Heart left ventricle (tissue), 16 donors: ENCODE results near the gene MAML2. TPM values are rescaled to one million over a fixed set of nuclear protein-coding genes. Genes with fewer than 3 reads are reported as not detected.

Experiments used
- ATAC-seq, 4 donors: fragments of 200-7000 bp; cut with Tn5 transposase; one replicate each; pipeline ENCODE4 v1.9.1; 2020 to 2022; ENCODE audit warnings: moderate library complexity in 4 of 4, mild to moderate bottlenecking in 3 of 4, moderate number of reproducible peaks in 1 of 4
- DNase-seq, 5 donors: peaks; one replicate each; pipeline ENCODE4 v3.0.0-alpha.2; 2020
- H3K27ac ChIP-seq, 12 donors: fragments of 200-600 bp; sonication (generic) in 4 of 12; one replicate each; pipeline versions ENCODE4 v1.5.0 to v1.8.0; 2016 to 2022; ENCODE audit warnings: mild to moderate bottlenecking in 2 of 12
- H3K27me3 ChIP-seq, 9 donors: fragments of 200-600 bp; sonication (generic) in 2 of 9; one replicate each; pipeline versions ENCODE4 v1.5.1 to v1.8.0; 2016 to 2022; ENCODE audit warnings: mild to moderate bottlenecking in 3 of 9
- H3K36me3 ChIP-seq, 9 donors: fragments of 200-600 bp; sonication (generic) in 2 of 9; one replicate each; pipeline versions ENCODE4 v1.5.0 to v1.8.0; 2018 to 2022; ENCODE audit warnings: mild to moderate bottlenecking in 2 of 9
- H3K4me1 ChIP-seq, 12 donors: fragments of 200-600 bp; sonication (generic) in 4 of 12; one replicate each; pipeline versions ENCODE4 v1.5.0 to v1.8.0; 2016 to 2022; ENCODE audit warnings: mild to moderate bottlenecking in 3 of 12
- H3K4me3 ChIP-seq, 12 donors: fragments of 200-600 bp; sonication (generic) in 4 of 12; one replicate each; pipeline versions ENCODE4 v1.5.0 to v1.8.0; 2017 to 2022; ENCODE audit warnings: mild to moderate bottlenecking in 9 of 12, moderate library complexity in 4 of 12
- H3K9me3 ChIP-seq, 12 donors: fragments of 200-600 bp; sonication (generic) in 4 of 12; one replicate each; pipeline versions ENCODE4 v1.5.0 to v1.8.0; 2016 to 2022; ENCODE audit warnings: mild to moderate bottlenecking in 1 of 12
- CTCF ChIP-seq, 12 donors: fragments of 200-600 bp; sonication (generic) in 4 of 12; IDR thresholded peaks; one replicate each; pipeline versions ENCODE4 v1.5.0 to v1.8.0; 2018 to 2022; ENCODE audit warnings: antibody characterized with exemption in 12 of 12, mild to moderate bottlenecking in 5 of 12
- POLR2A ChIP-seq, 2 donors: fragments of 450-650 bp; IDR thresholded peaks; one replicate each; pipeline ENCODE4 v1.6.1; 2017; ENCODE audit warnings: antibody characterized with exemption in 2 of 2, mild to moderate bottlenecking in 2 of 2, moderate library complexity in 2 of 2
- WGBS, 4 donors: extraction: QIAGEN DNeasy Blood & Tissue Kit in 2 of 4; methylation state at CpG; one replicate each; pipeline versions ENCODE4 v1.1.5 to v1.1.7; 2013 to 2018; 5-methylcytosine and 5-hydroxymethylcytosine counted together
- intact Hi-C, 10 donors: fragments of 100-400 bp; cut with DNase I; formaldehyde crosslinking; loops; one replicate each; pipeline versions ENCODE4 v1.11.1 to v1.14.2; 2022
- polyA plus RNA-seq, 2 donors: library from polyadenylated mRNA; stranded (reverse); fragments of 200-250 nt; gene quantifications; one replicate each; pipeline ENCODE4 v1.2.3, GENCODE V29; 2013
- total RNA-seq, 9 donors: library from RNA; depleted of rRNA in 2 of 9; stranded (reverse); fragments of >200 nt in 2 of 9; fragmentation: NEBNext Ultra II Directional in 3 of 9; extraction: Animal tissue kit (Norgen Biotek cat#: 25700) in 3 of 9; gene quantifications; one replicate each; pipeline versions ENCODE4 v1.1.0 to v1.2.4, GENCODE V29; 2016 to 2023
- donor health status: ischemic (EF 13 %, LVEDD 7.1; RV severe dilation, severe dysfunction).
- donor health status: healthy with polysubstance abuse.
- donor health status: DM: no; HTN: yes; CAD: no.
- donor health status: DM: no; HTN: no; CAD: no.
- donor health status: ischemic (EF 25% LVEDD 6.9; RV normal size, moderate dysfunction).
- donor health status: ischemic (EF 25% LVEDD 5.7; RV mildly dilated, moderate dysfunction).
- donor health status: healthy.
- donor health status: DM: yes; HTN: yes; CAD: no.
- donor health status: ischemic (EF 35%, LVEDD 5.7; RV mildly dilated, moderate dysfunction).
- donor health status: nonischemic (EF 11% LVEDD 7.7; RV severe dilation, severe dysfunction).
- donor health status: DM: yes; HTN: yes; CAD: no.
- donor health status: PGD.
- donor health status: ischemic (EF 29% LVEDD 5.4; RV normal size, mild dysfunction).
- donor health status: nonischemic (EF 23%, LVEDD 6.1; RV moderate dilation, normal function).

Gene MAML2
- total and polyA plus RNA-seq, 11 donors, result 1.3 to 10.8 (median 4.8) TPM

GRCh38 chr11:96098511-96099241 lies 244.3 kb downstream of the MAML2 start:
- DNase-seq (peak in 1 of 5 donors; percentile 23), ATAC-seq (peak in 1 of 4 donors; percentile 55)
- no peak overlapping the region for H3K4me3 ChIP-seq
- intact Hi-C loops, result no loop called here
- TF ChIP-seq CTCF (IDR thresholded peaks at IDR 0.05) (no peak), POLR2A (IDR thresholded peaks at IDR 0.05) (no peak)
- H3K27me3 ChIP-seq, result no peaks in the 10 kb centered on the region
- peak overlapping the region in 10 of 12 donors; percentile 11 to 55 (median 42) for H3K27ac ChIP-seq
- peaks cover 0 to 40% (median 14%) of the 10 kb centered on the region in 12 donors for H3K4me1 ChIP-seq
- no peaks in the 10 kb centered on the region for H3K9me3 ChIP-seq
- 69 to 73% (median 72%) methylated on average over 7 of the region's 7 CpGs for WGBS, 4 donors
- no peaks in the 10 kb centered on the region for H3K36me3 ChIP-seq

GRCh38 chr11:96097844-96098421 lies 245.1 kb downstream of the MAML2 start:
- ATAC-seq (no peak), DNase-seq (no peak)
- TF ChIP-seq POLR2A (IDR thresholded peaks at IDR 0.05) (no peak), CTCF (IDR thresholded peaks at IDR 0.05) (no peak)
- peaks cover 0 to 4% (median 0%) of the 10 kb centered on the region in 9 donors for H3K36me3 ChIP-seq
- 78 to 82% (median 80%) methylated on average over 4 of the region's 4 CpGs for WGBS, 4 donors
- peak overlapping the region in 10 of 12 donors; percentile 11 to 55 (median 42) for H3K27ac ChIP-seq
- H3K4me3 ChIP-seq, result no peak overlapping the region
- intact Hi-C loops, result no loop called here
- no peaks in the 10 kb centered on the region for H3K27me3 ChIP-seq
- H3K4me1 ChIP-seq, result peaks cover 0 to 35% (median 12%) of the 10 kb centered on the region in 12 donors
- H3K9me3 ChIP-seq, result no peaks in the 10 kb centered on the region

GRCh38 chr11:96096360-96096759 lies 246.6 kb downstream of the MAML2 start:
- DNase-seq, result no peak
- no peak for ATAC-seq
- no peaks in the 10 kb centered on the region for H3K9me3 ChIP-seq
- TF ChIP-seq POLR2A (IDR thresholded peaks at IDR 0.05) (no peak), CTCF (IDR thresholded peaks at IDR 0.05) (no peak)
- H3K36me3 ChIP-seq, result peaks cover 0 to 17% (median 6%) of the 10 kb centered on the region in 9 donors
- no peaks in the 10 kb centered on the region for H3K27me3 ChIP-seq
- intact Hi-C loops, result no loop called here
- H3K4me1 ChIP-seq, result peaks cover 0 to 33% (median 11%) of the 10 kb centered on the region in 12 donors
- WGBS, 4 donors, result 91 to 94% (median 92%) methylated on average over 4 of the region's 4 CpGs
- H3K4me3 ChIP-seq, result no peak overlapping the region
- no peak overlapping the region for H3K27ac ChIP-seq

GRCh38 chr11:96095884-96096303 lies 247.1 kb downstream of the MAML2 start:
- H3K4me3 ChIP-seq, result no peak overlapping the region
- 78 to 84% (median 82%) methylated on average over 2 of the region's 2 CpGs for WGBS, 4 donors
- ATAC-seq (no peak), DNase-seq (no peak)
- intact Hi-C loops, result no loop called here
- no peaks in the 10 kb centered on the region for H3K27me3 ChIP-seq
- H3K27ac ChIP-seq, result no peak overlapping the region
- peaks cover 0 to 38% (median 11%) of the 10 kb centered on the region in 12 donors for H3K4me1 ChIP-seq
- no peaks in the 10 kb centered on the region for H3K9me3 ChIP-seq
- no peak for TF ChIP-seq CTCF (IDR thresholded peaks at IDR 0.05)
- TF ChIP-seq POLR2A (IDR thresholded peaks at IDR 0.05), result no peak
- H3K36me3 ChIP-seq, result peaks cover 0 to 21% (median 6%) of the 10 kb centered on the region in 9 donors
